Measurements from ENCODE around the gene ST14.

GRCh38 chr11:130211144-130211543, 51.6 kb downstream of the ST14 start:
- TF ChIP-seq CTCF (IDR thresholded peaks at IDR 0.05) (no peak), EP300 (IDR thresholded peaks at IDR 0.05; ENCODE audit: low read depth) (no peak), POLR2AphosphoS5 (IDR thresholded peaks at IDR 0.05) (no peak), POLR2A (IDR thresholded peaks at IDR 0.05) (no peak)
